ENCODE results near the gene HSPA12A.

The HSPA12A gene

GRCh38 chr10:116688741-116689495, 53.4 kb downstream of the HSPA12A start:
- DNase-seq: no peak

GRCh38 chr10:116688241-116688711, 54.1 kb downstream of the HSPA12A start:
- DNase-seq: no peak

GRCh38 chr10:116687633-116688032, 54.7 kb downstream of the HSPA12A start:
- DNase-seq: no peak

GRCh38 chr10:116686632-116687031, 55.7 kb downstream of the HSPA12A start:
- no peak for DNase-seq

- no peak for DNase-seq
Measured at GRCh38 chr10:116685807-116686206, 56.6 kb downstream of the HSPA12A start.

GRCh38 chr10:116684781-116685180, 57.6 kb downstream of the HSPA12A start:
- no peak for DNase-seq

- peak in 1 of 2 experiments; percentile 36 for DNase-seq
Measured at GRCh38 chr10:116683821-116684220, 58.5 kb downstream of the HSPA12A start.

- DNase-seq: no peak
Measured at GRCh38 chr10:116683166-116683565, 59.2 kb downstream of the HSPA12A start.

- DNase-seq: no peak
Measured at GRCh38 chr10:116679351-116679750, 63.0 kb downstream of the HSPA12A start.

- DNase-seq: no peak
Measured at GRCh38 chr10:116676633-116677032, 65.7 kb downstream of the HSPA12A start.

- no peak for DNase-seq
Measured at GRCh38 chr10:116676118-116676517, 66.2 kb downstream of the HSPA12A start.

GRCh38 chr10:116674901-116675423, 67.4 kb downstream of the HSPA12A start:
- DNase-seq: no peak

GRCh38 chr10:116673866-116674265, 68.5 kb downstream of the HSPA12A start:
- no peak for DNase-seq

- no peak for DNase-seq
Measured at GRCh38 chr10:116672891-116673290, 69.5 kb downstream of the HSPA12A start.

- no peak for DNase-seq
Measured at GRCh38 chr10:116671274-116671926, 71.0 kb downstream of the HSPA12A start.

GRCh38 chr10:116670706-116671105, 71.7 kb downstream of the HSPA12A start:
- DNase-seq: no peak

GRCh38 chr10:116669832-116670644, 72.3 kb downstream of the HSPA12A start:
- DNase-seq: no peak

- DNase-seq: no peak
Measured at GRCh38 chr10:116669080-116669479, 73.3 kb downstream of the HSPA12A start.

- no peak for DNase-seq
Measured at GRCh38 chr10:116668446-116668845, 73.9 kb downstream of the HSPA12A start.

GRCh38 chr10:116668018-116668417, 74.3 kb downstream of the HSPA12A start:
- no peak for DNase-seq

- no peak for DNase-seq
Measured at GRCh38 chr10:116667484-116667883, 74.9 kb downstream of the HSPA12A start.

- DNase-seq: no peak
Measured at GRCh38 chr10:116665541-116666125, 76.7 kb downstream of the HSPA12A start.

- DNase-seq: no peak
Measured at GRCh38 chr10:116664631-116665030, 77.7 kb downstream of the HSPA12A start.

Measured in NCI-H2081 (cell line).